H9 (cell line): ENCODE measurements around the gene CLEC4G. TPM values are rescaled to one million over a fixed set of nuclear protein-coding genes. Genes with fewer than 3 reads are reported as not detected.

Experiments
- DNase-seq: peaks from one replicate; pipeline ENCODE4 v3.0.0-alpha.2; 2017
- H2AFZ ChIP-seq: one replicate; pipeline ENCODE4 v1.6.1; 2013; ENCODE audit warnings: mild to moderate bottlenecking, low read length, control low read depth, moderate library complexity
- H2AK5ac ChIP-seq: 2 replicates; pipeline ENCODE4 v1.6.1; 2013; ENCODE audit warnings: low read length, control low read depth, mixed read lengths; ENCODE audit not compliant: insufficient read length
- H2BK120ac ChIP-seq: one replicate; pipeline ENCODE4 v1.6.1; 2013; ENCODE audit warnings: low read depth, mild to moderate bottlenecking, low read length, control low read depth, inconsistent platforms; ENCODE audit not compliant: poor library complexity, severe bottlenecking
- H2BK12ac ChIP-seq: 2 replicates; pipeline ENCODE4 v1.6.1; 2013; ENCODE audit warnings: low read length, control low read depth, mixed read lengths, low read depth; ENCODE audit not compliant: insufficient read length
- H2BK15ac ChIP-seq: 2 replicates; pipeline ENCODE4 v1.6.1; 2013; ENCODE audit warnings: low read depth, low read length, control low read depth
- H2BK20ac ChIP-seq: one replicate; pipeline ENCODE4 v1.6.1; 2013; ENCODE audit warnings: low read depth, mild to moderate bottlenecking, low read length, control low read depth, inconsistent platforms; ENCODE audit not compliant: poor library complexity, severe bottlenecking
- H2BK5ac ChIP-seq: 2 replicates; pipeline ENCODE4 v1.6.1; 2013; ENCODE audit warnings: low read length, control low read depth, mixed read lengths; ENCODE audit not compliant: insufficient read length
- H3K14ac ChIP-seq: 2 replicates; pipeline ENCODE4 v1.6.1; 2013; ENCODE audit warnings: low read length, control low read depth; ENCODE audit not compliant: insufficient read depth
- H3K18ac ChIP-seq: 2 replicates; pipeline ENCODE4 v1.6.1; 2013; ENCODE audit warnings: low read depth, mild to moderate bottlenecking, mixed read lengths, low read length, control low read depth; ENCODE audit not compliant: insufficient read length
- H3K23ac ChIP-seq: 2 replicates; pipeline ENCODE4 v1.6.1; 2013; ENCODE audit warnings: low read length, control low read depth, mixed read lengths, low read depth; ENCODE audit not compliant: insufficient read length
- H3K23me2 ChIP-seq: 2 replicates; pipeline ENCODE4 v1.6.1; 2013; ENCODE audit warnings: low read depth, mild to moderate bottlenecking, mixed read lengths, low read length, control low read depth; ENCODE audit not compliant: insufficient read length, poor library complexity, severe bottlenecking
- H3K27ac ChIP-seq: 2 replicates; pipeline ENCODE4 v1.5.1; 2013; ENCODE audit warnings: low read length, control low read depth, mixed read lengths, low read depth; ENCODE audit not compliant: insufficient read length
- H3K27me3 ChIP-seq: 2 replicates; pipeline ENCODE4 v1.6.1; 2013; ENCODE audit warnings: low read length, control low read depth, inconsistent platforms; ENCODE audit not compliant: insufficient read depth
- H3K4ac ChIP-seq: 2 replicates; pipeline ENCODE4 v1.6.1; 2013; ENCODE audit warnings: low read depth, mild to moderate bottlenecking, control low read depth, inconsistent platforms, low read length, moderate library complexity
- H3K4me1 ChIP-seq: 2 replicates; pipeline ENCODE4 v1.6.1; 2013; ENCODE audit warnings: low read length, control low read depth, inconsistent platforms; ENCODE audit not compliant: insufficient read depth
- H3K4me2 ChIP-seq: 2 replicates; pipeline ENCODE4 v1.6.1; 2013; ENCODE audit warnings: low read length, control low read depth, mixed read lengths; ENCODE audit not compliant: insufficient read length, insufficient read depth
- H3K56ac ChIP-seq: 2 replicates; pipeline ENCODE4 v1.6.1; 2013; ENCODE audit warnings: low read depth, mild to moderate bottlenecking, mixed read lengths, low read length, control low read depth; ENCODE audit not compliant: insufficient read length
- H3K79me1 ChIP-seq: 2 replicates; pipeline ENCODE4 v1.6.1; 2013; ENCODE audit warnings: low read depth, mild to moderate bottlenecking, moderate library complexity, low read length, control low read depth, inconsistent platforms; ENCODE audit not compliant: insufficient read depth, poor library complexity, severe bottlenecking
- H3K79me2 ChIP-seq: 2 replicates; pipeline ENCODE4 v1.6.1; 2013; ENCODE audit warnings: low read length, control low read depth, inconsistent platforms; ENCODE audit not compliant: insufficient read depth
- H3K9ac ChIP-seq: 2 replicates; pipeline ENCODE4 v1.6.1; 2013; ENCODE audit warnings: low read length, control low read depth, mixed read lengths; ENCODE audit not compliant: insufficient read length; ENCODE audit errors: extremely low read depth
- H3K9me3 ChIP-seq: one replicate; pipeline ENCODE4 v1.6.1; 2013; ENCODE audit warnings: low read depth, low read length, inconsistent platforms; ENCODE audit not compliant: control insufficient read depth
- H3T11ph ChIP-seq: one replicate; pipeline ENCODE4 v1.6.1; 2013; ENCODE audit warnings: mild to moderate bottlenecking, low read length, control low read depth, inconsistent platforms
- H4K20me1 ChIP-seq: one replicate; pipeline ENCODE4 v1.6.1; 2013; ENCODE audit not compliant: control insufficient read depth, insufficient read length, insufficient read depth
- H4K5ac ChIP-seq: 2 replicates; pipeline ENCODE4 v1.6.1; 2013; ENCODE audit warnings: low read depth, mild to moderate bottlenecking, mixed read lengths, low read length, control low read depth; ENCODE audit not compliant: insufficient read length
- H4K8ac ChIP-seq: replicated peaks from 2 replicates; pipeline ENCODE4 v1.6.1; 2013; ENCODE audit warnings: low read length, control low read depth, mixed read lengths, low read depth; ENCODE audit not compliant: insufficient read length
- H4K91ac ChIP-seq: 2 replicates; pipeline ENCODE4 v1.6.1; 2013; ENCODE audit warnings: low read depth, mild to moderate bottlenecking, moderate library complexity, mixed read lengths, low read length, control low read depth; ENCODE audit not compliant: insufficient read length
- H3K27ac Mint-ChIP-seq, 3 experiments: 2 replicates in 2 of 3; 3 replicates in 1 of 3; pipeline ENCODE4 v1.8.0; 2020 to 2021; ENCODE audit warnings: mixed read lengths in 3 of 3, mild to moderate bottlenecking in 1 of 3, moderate library complexity in 1 of 3
- H3K27me3 Mint-ChIP-seq: 2 replicates; pipeline ENCODE4 v1.8.0; 2021; ENCODE audit warnings: low read depth, mild to moderate bottlenecking, moderate library complexity, mixed read lengths
- H3K36me3 Mint-ChIP-seq, 3 experiments: 2 replicates in 2 of 3; 3 replicates in 1 of 3; pipeline ENCODE4 v1.8.0; 2020 to 2021; ENCODE audit warnings: low read depth in 3 of 3, mixed read lengths in 3 of 3; ENCODE audit not compliant: insufficient read depth in 1 of 3
- H3K4me1 Mint-ChIP-seq, 2 experiments: 2 replicates each; pipeline ENCODE4 v1.8.0; 2020; ENCODE audit warnings: mixed read lengths in 2 of 2
- H3K4me3 Mint-ChIP-seq, 2 experiments: 2 replicates in 1 of 2; 3 replicates in 1 of 2; pipeline ENCODE4 v1.8.0; 2020 to 2021; ENCODE audit warnings: mild to moderate bottlenecking in 2 of 2, mixed read lengths in 2 of 2, moderate library complexity in 1 of 2
- H3K9me3 Mint-ChIP-seq, 2 experiments: 2 replicates in 1 of 2; 3 replicates in 1 of 2; pipeline ENCODE4 v1.8.0; 2020; ENCODE audit warnings: mild to moderate bottlenecking in 2 of 2, mixed read lengths in 2 of 2, moderate library complexity in 1 of 2
- CTCF ChIP-seq: fragments of 200-600 bp; sonication (generic); conservative IDR thresholded peaks from 3 replicates; pipeline ENCODE4 v1.8.0; 2021; ENCODE audit warnings: antibody characterized with exemption, mild to moderate bottlenecking
- total RNA-seq: library from RNA; stranded (reverse); gene quantifications from 2 replicates; pipeline ENCODE4 v1.2.1, GENCODE V29; 2021

Gene CLEC4G
- total RNA-seq, 1 experiment from 2014 or later: not detected

GRCh38 chr19:7691497-7691896 lies 40.4 kb downstream of the CLEC4G start:
- no peak overlapping the region for H3K4me3 Mint-ChIP-seq
- H3K4me1 Mint-ChIP-seq: peaks cover 0 to under 1% of the 10 kb centered on the region in 2 experiments; a peak in 1 of 4 replicates
- H2BK20ac ChIP-seq: no peak overlapping the region
- no peak overlapping the region for H3K4me2 ChIP-seq
- H2AK5ac ChIP-seq: no peak overlapping the region
- H2BK12ac ChIP-seq: no peak overlapping the region
- H3K27me3 Mint-ChIP-seq: peaks cover 19% of the 10 kb centered on the region
- H3K9me3 Mint-ChIP-seq: no peaks in the 10 kb centered on the region
- H3K9me3 ChIP-seq: no peaks in the 10 kb centered on the region
- H3K79me1 ChIP-seq: no peaks in the 10 kb centered on the region
- H4K20me1 ChIP-seq: peaks cover 2% of the 10 kb centered on the region
- no peak overlapping the region for H3K9ac ChIP-seq
- no peak overlapping the region for H2BK120ac ChIP-seq
- no peak overlapping the region for H3K14ac ChIP-seq
- no peaks in the 10 kb centered on the region for H3K23me2 ChIP-seq
- no peak overlapping the region for H3K56ac ChIP-seq
- H3K79me2 ChIP-seq: no peaks in the 10 kb centered on the region
- H4K5ac ChIP-seq: no peak overlapping the region
- no peaks in the 10 kb centered on the region for H3K4me1 ChIP-seq
- H3K27ac ChIP-seq: no peak overlapping the region
- no peak for TF ChIP-seq CTCF
- DNase-seq: no peak
- H2BK15ac ChIP-seq: no peak overlapping the region
- no peak overlapping the region for H4K8ac ChIP-seq
- no peak overlapping the region for H4K91ac ChIP-seq
- no peak overlapping the region for H2BK5ac ChIP-seq
- no peak overlapping the region for H3K27ac Mint-ChIP-seq
- no peak overlapping the region for H2AFZ ChIP-seq
- H3K23ac ChIP-seq: no peak overlapping the region
- no peaks in the 10 kb centered on the region for H3K36me3 Mint-ChIP-seq
- no peak overlapping the region for H3T11ph ChIP-seq
- H3K4ac ChIP-seq: no peak overlapping the region
- H3K18ac ChIP-seq: no peak overlapping the region
- H3K27me3 ChIP-seq: no peaks in the 10 kb centered on the region
